B cell (primary cell): ENCODE measurements around the gene SLC12A4. TPM values are rescaled to one million over a fixed set of nuclear protein-coding genes. Genes with fewer than 3 reads are reported as not detected.

Source experiments
- ATAC-seq: fragments of 200-7000 bp; cut with Tn5 transposase; one replicate; pipeline ENCODE4 v1.10.0; 2021; ENCODE audit warnings: low read depth, mild to moderate bottlenecking, moderate number of reproducible peaks, moderate library complexity
- CTCF ChIA-PET: fragments of 350-600 bp; sonication (Branson Sonifier 250); formaldehyde crosslinking; loops from one replicate; lab custom pipeline; 2021; ENCODE audit warnings: antibody characterized with exemption, inconsistent platforms; lab: Charles Lee
- POLR2A ChIA-PET: fragments of 350-600 bp; sonication (Branson Sonifier 250); formaldehyde crosslinking; loops from one replicate; lab custom pipeline; 2021; ENCODE audit warnings: antibody characterized with exemption; lab: Charles Lee
- DNase-seq: peaks from one replicate; pipeline ENCODE4 v3.0.0; 2013
- H2AFZ ChIP-seq: 2 replicates; pipeline ENCODE4 v1.6.1; 2012; ENCODE audit warnings: mild to moderate bottlenecking, low read depth, low read length; ENCODE audit not compliant: insufficient read depth, poor library complexity, severe bottlenecking
- H3K27ac ChIP-seq, 2 donors: 1 replicate in 1 of 2; 2 replicates in 1 of 2; pipeline ENCODE4 v1.5.1; 2012 to 2013; ENCODE audit warnings: low read length in 2 of 2, mild to moderate bottlenecking in 2 of 2, moderate library complexity in 1 of 2
- H3K27me3 ChIP-seq, 4 experiments: fragments of 200-600 bp in 1 of 4; sonication (generic) in 1 of 4; replicated peaks in 1 of 4; 1 replicate in 2 of 4; 2 replicates in 2 of 4; pipeline versions ENCODE4 v1.6.1 to v1.7.0; 2013 to 2016; ENCODE audit warnings: low read length in 3 of 4, mild to moderate bottlenecking in 2 of 4, mixed read lengths in 1 of 4, moderate library complexity in 1 of 4; ENCODE audit not compliant: insufficient read depth in 4 of 4, control insufficient read depth in 3 of 4; ENCODE audit errors: control extremely low read depth in 1 of 4
- H3K36me3 ChIP-seq, 2 experiments: replicated peaks in 1 of 2; 1 replicate in 1 of 2; 2 replicates in 1 of 2; pipeline versions ENCODE4 v1.6.1 to v1.7.1; 2013; ENCODE audit warnings: low read length in 1 of 2; ENCODE audit not compliant: insufficient read depth in 2 of 2, control insufficient read depth in 1 of 2; ENCODE audit errors: control extremely low read depth in 1 of 2, extremely low read depth in 1 of 2
- H3K4me1 ChIP-seq, 2 donors: fragments of 200-600 bp in 1 of 2; sonication (generic) in 1 of 2; 1 replicate in 1 of 2; 2 replicates in 1 of 2; pipeline versions ENCODE4 v1.5.1 to v1.6.1; 2013 to 2017; ENCODE audit warnings: low read length in 2 of 2; ENCODE audit not compliant: control insufficient read depth in 2 of 2, insufficient read depth in 2 of 2
- H3K4me2 ChIP-seq: replicated peaks from 2 replicates; pipeline ENCODE3; 2012; ENCODE audit warnings: mild to moderate bottlenecking, low read depth, low read length; ENCODE audit not compliant: poor library complexity, severe bottlenecking
- H3K4me3 ChIP-seq, 5 experiments: fragments of 200-600 bp in 1 of 5; sonication (generic) in 1 of 5; 1 replicate in 3 of 5; 2 replicates in 2 of 5; pipeline versions ENCODE4 v1.5.1 to v1.7.0; 2011 to 2016; ENCODE audit warnings: low read length in 4 of 5, mild to moderate bottlenecking in 4 of 5, low read depth in 2 of 5, control low read depth in 1 of 5, moderate library complexity in 1 of 5; ENCODE audit not compliant: insufficient read depth in 1 of 5; ENCODE audit errors: control extremely low read depth in 1 of 5, extremely low read depth in 1 of 5
- H3K79me2 ChIP-seq: fragments of 200-600 bp; sonication (generic); one replicate; pipeline ENCODE4 v1.6.0; 2016; ENCODE audit warnings: low read length; ENCODE audit not compliant: control insufficient read depth, insufficient read depth
- H3K9ac ChIP-seq: fragments of 200-600 bp; sonication (generic); 2 replicates; pipeline ENCODE4 v1.6.1; 2017; ENCODE audit warnings: mild to moderate bottlenecking, low read length, moderate library complexity
- H3K9me3 ChIP-seq, 3 donors: one replicate each; pipeline versions ENCODE4 v1.6.1 to v1.7.1; 2013; ENCODE audit warnings: low read length in 2 of 3; ENCODE audit not compliant: control insufficient read depth in 2 of 3, insufficient read depth in 1 of 3; ENCODE audit errors: control extremely low read depth in 1 of 3
- H4K20me1 ChIP-seq: 2 replicates; pipeline ENCODE4 v1.6.0; 2012; ENCODE audit warnings: mild to moderate bottlenecking, low read length; ENCODE audit not compliant: insufficient read depth, control insufficient read depth, poor library complexity, severe bottlenecking
- H3K27ac Mint-ChIP-seq: one replicate; pipeline ENCODE4 v1.8.0; 2021; ENCODE audit warnings: mixed read lengths
- H3K27me3 Mint-ChIP-seq: one replicate; pipeline ENCODE4 v1.8.0; 2021; ENCODE audit warnings: mixed read lengths
- H3K4me1 Mint-ChIP-seq: one replicate; pipeline ENCODE4 v1.8.0; 2021; ENCODE audit warnings: mixed read lengths
- H3K4me3 Mint-ChIP-seq: one replicate; pipeline ENCODE4 v1.8.0; 2021; ENCODE audit warnings: mixed read lengths
- H3K9me3 Mint-ChIP-seq: one replicate; pipeline ENCODE4 v1.8.0; 2022; ENCODE audit warnings: mixed read lengths; ENCODE audit not compliant: insufficient read depth
- EZH2 ChIP-seq: IDR thresholded peaks from 2 replicates; pipeline ENCODE4 v1.6.1; 2012; ENCODE audit warnings: borderline replicate concordance, low read depth, mild to moderate bottlenecking, moderate library complexity, low read length; ENCODE audit not compliant: insufficient read depth, poor library complexity, severe bottlenecking
- WGBS: methylation state at CpG from one replicate; pipeline ENCODE4 v1.1.5; 2013; ENCODE audit warnings: missing lambda C conversion rate; ENCODE audit not compliant: insufficient coverage; 5-methylcytosine and 5-hydroxymethylcytosine counted together
- intact Hi-C: fragments of 100-400 bp; cut with micrococcal nuclease; formaldehyde crosslinking; loops from one replicate; pipeline ENCODE4 v1.10.0; 2022
- polyA plus RNA-seq: library from polyadenylated mRNA; depleted of rRNA; stranded (reverse); fragments of >200 nt; gene quantifications from 2 replicates; pipeline ENCODE4 v1.2.3, GENCODE V29; 2012
- total RNA-seq, 2 donors: library from RNA; stranded (reverse); fragments of 120-200 nt in 1 of 2; gene quantifications; 1 replicate in 1 of 2; 2 replicates in 1 of 2; pipeline versions ENCODE4 v1.2.3 to v1.2.4, GENCODE V29; 2013 to 2022
- TF ChIP-seq, protein P1 (sequence below): fragments of 200-600 bp; IDR thresholded peaks from one replicate; pipeline ENCODE4 v1.8.0; 2022; ENCODE audit warnings: antibody characterized with exemption, mild to moderate bottlenecking

SLC12A4 gene
- total and polyA plus RNA-seq, 2 donors (not counting 1 experiment from before 2014, with no cell fraction given), result 20.2 to 42.2 TPM

DNA sequence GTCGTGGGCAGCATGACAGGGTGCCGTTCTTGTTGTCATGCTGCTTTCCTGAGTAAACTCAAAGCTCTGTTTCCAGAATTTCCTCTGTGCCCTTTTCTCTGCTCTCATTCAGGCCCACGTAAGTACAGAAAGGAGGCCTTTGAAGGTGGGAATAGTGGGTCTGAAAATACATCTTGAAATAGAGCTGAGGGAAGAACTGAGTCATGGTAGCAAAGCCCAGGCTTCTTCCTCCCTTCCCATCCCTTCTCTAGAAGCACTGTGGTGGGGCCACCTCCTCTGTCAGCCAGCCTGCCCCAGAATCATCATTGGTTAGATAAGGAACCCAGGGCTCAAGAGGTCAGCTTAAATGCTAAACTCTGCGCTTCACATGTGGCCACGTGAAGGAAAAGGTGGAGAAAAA, 46.2 kb downstream of the SLC12A4 start:
- CTCF ChIA-PET, result interaction anchor here (0.6 kb wide), 1 partner anchor 56 kb away, joined by 3 read pairs; no protein-coding TSS in a partner anchor
- DNase-seq, result no peak
- intact Hi-C loops, result no loop called here
- Histone ChIP-seq H3K9me3 (no peaks in the 10 kb centered on the region), H3K27me3 (no peaks in the 10 kb centered on the region), H3K4me2 (no peak overlapping the region), H3K27ac (no peak overlapping the region), H3K9ac (no peak overlapping the region), H3K36me3 (peaks cover 0 to 20% of the 10 kb centered on the region in 2 experiments), H3K79me2 (peaks cover 50% of the 10 kb centered on the region), H3K4me3 (no peak overlapping the region), H4K20me1 (peaks cover 40% of the 10 kb centered on the region), H3K4me1 (peaks cover 9 to 22% of the 10 kb centered on the region in 2 donors), H2AFZ (no peak overlapping the region)
- Mint-ChIP-seq H3K4me3 (no peak overlapping the region), H3K4me1 (peaks cover 20% of the 10 kb centered on the region), H3K9me3 (no peaks in the 10 kb centered on the region), H3K27me3 (no peaks in the 10 kb centered on the region), H3K27ac (no peak overlapping the region)
- TF ChIP-seq, protein P1, sequence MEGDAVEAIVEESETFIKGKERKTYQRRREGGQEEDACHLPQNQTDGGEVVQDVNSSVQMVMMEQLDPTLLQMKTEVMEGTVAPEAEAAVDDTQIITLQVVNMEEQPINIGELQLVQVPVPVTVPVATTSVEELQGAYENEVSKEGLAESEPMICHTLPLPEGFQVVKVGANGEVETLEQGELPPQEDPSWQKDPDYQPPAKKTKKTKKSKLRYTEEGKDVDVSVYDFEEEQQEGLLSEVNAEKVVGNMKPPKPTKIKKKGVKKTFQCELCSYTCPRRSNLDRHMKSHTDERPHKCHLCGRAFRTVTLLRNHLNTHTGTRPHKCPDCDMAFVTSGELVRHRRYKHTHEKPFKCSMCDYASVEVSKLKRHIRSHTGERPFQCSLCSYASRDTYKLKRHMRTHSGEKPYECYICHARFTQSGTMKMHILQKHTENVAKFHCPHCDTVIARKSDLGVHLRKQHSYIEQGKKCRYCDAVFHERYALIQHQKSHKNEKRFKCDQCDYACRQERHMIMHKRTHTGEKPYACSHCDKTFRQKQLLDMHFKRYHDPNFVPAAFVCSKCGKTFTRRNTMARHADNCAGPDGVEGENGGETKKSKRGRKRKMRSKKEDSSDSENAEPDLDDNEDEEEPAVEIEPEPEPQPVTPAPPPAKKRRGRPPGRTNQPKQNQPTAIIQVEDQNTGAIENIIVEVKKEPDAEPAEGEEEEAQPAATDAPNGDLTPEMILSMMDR, result no peak
- no peak for TF ChIP-seq EZH2
- ATAC-seq, result no peak
- POLR2A ChIA-PET, result no interaction called here
- WGBS, result 95% methylated on average over 4 of the region's 5 CpGs

DNA sequence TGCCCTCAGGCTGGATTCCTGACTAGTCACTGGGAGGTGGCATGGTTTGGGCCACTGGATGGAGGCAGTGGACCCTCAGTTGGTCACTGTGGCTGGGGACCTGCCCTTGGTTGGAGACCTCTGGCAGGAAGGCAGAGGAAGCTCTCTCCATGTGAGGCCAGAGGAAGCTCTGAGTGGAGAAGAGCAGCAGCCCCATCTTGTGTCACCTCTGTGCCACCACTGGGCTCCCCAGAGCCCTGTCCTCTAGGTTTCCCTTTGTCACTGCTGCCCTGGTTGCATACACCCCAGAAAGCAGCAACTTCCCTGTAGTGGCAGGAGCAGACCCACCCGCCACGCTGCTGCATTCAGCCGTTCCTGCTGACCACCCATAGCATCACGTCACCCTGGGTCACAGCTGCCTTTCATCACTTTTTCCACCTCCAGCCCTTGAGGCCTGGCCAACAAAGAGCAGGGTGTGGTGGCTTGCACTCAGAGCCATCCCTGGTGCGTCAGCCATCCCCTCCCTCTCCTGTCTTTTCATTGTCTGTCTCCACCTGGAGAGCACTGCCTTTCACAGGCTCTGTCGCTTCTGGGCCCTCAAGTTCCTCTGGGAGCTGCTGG, 48.7 kb downstream of the SLC12A4 start:
- ChIA-PET CTCF (interaction anchor here (1.0 kb wide), 1 partner anchor 36 kb away, joined by 3 read pairs; the partner anchor contains the start of gene NRN1L), POLR2A (no interaction called here)
- Histone ChIP-seq H3K4me3 (no peak overlapping the region), H3K27ac (no peak overlapping the region), H3K79me2 (peaks cover 75% of the 10 kb centered on the region), H3K4me1 (peaks cover 0 to 4% of the 10 kb centered on the region in 2 donors), H3K27me3 (no peaks in the 10 kb centered on the region), H3K9me3 (no peaks in the 10 kb centered on the region), H2AFZ (no peak overlapping the region), H4K20me1 (peaks cover 56% of the 10 kb centered on the region), H3K4me2 (no peak overlapping the region), H3K36me3 (peaks cover 0 to 31% of the 10 kb centered on the region in 2 experiments), H3K9ac (no peak overlapping the region)
- Mint-ChIP-seq H3K27me3 (no peaks in the 10 kb centered on the region), H3K9me3 (no peaks in the 10 kb centered on the region), H3K4me1 (peaks cover 4% of the 10 kb centered on the region), H3K4me3 (no peak overlapping the region), H3K27ac (no peak overlapping the region)
- 93% methylated on average over 6 of the region's 6 CpGs for WGBS
- DNase-seq (no peak), ATAC-seq (no peak)
- intact Hi-C loops, result no loop called here
- TF ChIP-seq, protein P1, result no peak
- no peak for TF ChIP-seq EZH2
